Tibial nerve (tissue), 4 donors: ENCODE results near the gene CD244.

Experiments used
- CTCF ChIP-seq, 5 experiments: fragments of 200-600 bp in 3 of 5; fragments of 450-650 bp in 2 of 5; sonication (generic) in 3 of 5; IDR thresholded peaks; one replicate each; pipeline ENCODE4 v1.5.1; 2016 to 2019; ENCODE audit warnings: antibody characterized with exemption in 5 of 5, mild to moderate bottlenecking in 3 of 5, moderate library complexity in 2 of 5
- EP300 ChIP-seq, 2 donors: sonication (generic); formaldehyde crosslinking; IDR thresholded peaks; one replicate each; pipeline ENCODE4 v1.6.1; 2017; ENCODE audit warnings: antibody characterized with exemption in 2 of 2, mild to moderate bottlenecking in 1 of 2
- POLR2A ChIP-seq, 2 donors: fragments of 450-650 bp; IDR thresholded peaks; one replicate each; pipeline ENCODE4 v1.6.1; 2017; ENCODE audit warnings: antibody characterized with exemption in 2 of 2, mild to moderate bottlenecking in 2 of 2, moderate library complexity in 2 of 2

DNA sequence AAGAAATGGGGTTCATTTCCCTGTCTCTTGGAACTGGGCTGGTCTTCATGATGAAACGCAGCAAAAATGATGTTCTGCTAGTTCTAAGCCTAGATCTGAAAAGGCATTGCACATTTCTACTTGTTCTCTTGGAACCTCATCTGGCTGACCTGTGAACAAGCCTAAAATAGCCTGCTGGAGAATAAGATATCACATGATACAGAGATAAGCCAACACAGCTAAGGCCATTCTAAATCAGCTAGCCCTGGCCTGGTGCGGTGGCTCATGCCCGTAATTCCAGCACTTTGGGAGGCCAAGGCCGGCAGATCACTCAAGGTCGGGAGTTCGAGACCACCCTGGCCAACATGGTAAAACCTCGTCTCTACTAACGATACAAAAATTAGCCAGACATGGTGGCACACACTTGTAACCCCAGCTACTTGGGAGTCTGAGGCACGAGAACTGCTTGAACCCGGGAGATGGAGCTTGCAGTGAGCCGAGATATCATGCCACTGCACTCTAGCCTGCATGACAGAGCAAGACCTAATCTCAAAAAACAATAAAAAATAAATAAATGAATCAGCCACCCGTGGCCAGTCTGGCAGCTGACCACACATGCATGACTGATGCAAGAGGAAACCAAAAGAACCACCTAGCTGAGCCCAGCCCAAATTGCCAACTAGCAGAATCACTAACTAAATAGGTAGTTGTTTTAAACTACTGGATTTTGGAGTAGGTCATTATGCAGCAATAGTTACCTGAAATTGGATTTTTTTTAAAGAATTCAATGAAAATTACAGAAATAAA, 18.0 kb downstream of the CD244 start:
- TF ChIP-seq CTCF (IDR thresholded peaks at IDR 0.05) (no peak), POLR2A (IDR thresholded peaks at IDR 0.05) (no peak), EP300 (IDR thresholded peaks at IDR 0.05) (no peak)
